H1 (cell line): ENCODE results near the gene HPN.

Experiments
- CHD2 ChIP-seq: IDR thresholded peaks from 2 replicates; pipeline ENCODE4 v1.6.1; 2012; ENCODE audit warnings: low read length, improper control_type of control experiment
- MAFK ChIP-seq: IDR thresholded peaks from 2 replicates; pipeline ENCODE4 v1.6.1; 2012; ENCODE audit warnings: low read depth, mild to moderate bottlenecking, improper control_type of control experiment, low read length
- POLR2A ChIP-seq, 2 experiments: IDR thresholded peaks; 1 replicate in 1 of 2; 2 replicates in 1 of 2; pipeline ENCODE4 v1.6.1; 2011; ENCODE audit warnings: low read depth in 2 of 2, low read length in 2 of 2, mild to moderate bottlenecking in 2 of 2; ENCODE audit errors: control extremely low read depth in 1 of 2
- RBBP5 ChIP-seq: IDR thresholded peaks from 2 replicates; pipeline ENCODE4 v1.7.1; 2012; ENCODE audit warnings: low read depth, mild to moderate bottlenecking, inconsistent platforms, low read length, moderate library complexity, borderline replicate concordance
- TF ChIP-seq, protein P1 (sequence below), 3 experiments: IDR thresholded peaks; 1 replicate in 2 of 3; 2 replicates in 1 of 3; pipeline versions ENCODE4 v1.5.1 to v1.6.1; 2011; ENCODE audit warnings: low read length in 3 of 3, mild to moderate bottlenecking in 3 of 3, inconsistent platforms in 2 of 3, low read depth in 1 of 3, moderate library complexity in 1 of 3; ENCODE audit not compliant: insufficient read depth in 1 of 3; ENCODE audit errors: control extremely low read depth in 1 of 3

DNA sequence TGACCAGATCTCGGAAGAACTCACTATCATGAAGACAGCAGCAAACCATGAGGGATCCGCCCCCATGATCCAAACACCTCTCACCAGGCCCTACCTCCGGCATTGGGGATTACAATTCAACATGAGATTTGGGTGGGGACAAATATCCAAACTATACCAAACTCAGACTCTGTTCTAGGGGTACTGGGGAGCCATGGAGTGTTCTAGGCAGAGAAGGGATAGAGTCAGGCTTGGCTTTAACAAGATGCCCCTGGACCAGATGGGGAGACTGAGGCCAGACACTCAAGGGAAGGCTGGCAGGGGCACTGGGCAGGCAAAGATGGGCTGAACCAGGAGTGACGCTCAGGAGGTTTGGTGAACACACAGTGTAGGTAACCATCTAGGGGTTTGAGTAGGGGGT lies 23.1 kb upstream of the HPN start:
- no peak for TF ChIP-seq RBBP5
- TF ChIP-seq MAFK, result no peak
- TF ChIP-seq CHD2, result no peak
- no peak for TF ChIP-seq POLR2A (IDR thresholded peaks at IDR 0.05; ENCODE audit: control extremely low read depth in 1 of 2, low read depth in 2 of 2, low read length in 2 of 2)
- TF ChIP-seq, protein P1, sequence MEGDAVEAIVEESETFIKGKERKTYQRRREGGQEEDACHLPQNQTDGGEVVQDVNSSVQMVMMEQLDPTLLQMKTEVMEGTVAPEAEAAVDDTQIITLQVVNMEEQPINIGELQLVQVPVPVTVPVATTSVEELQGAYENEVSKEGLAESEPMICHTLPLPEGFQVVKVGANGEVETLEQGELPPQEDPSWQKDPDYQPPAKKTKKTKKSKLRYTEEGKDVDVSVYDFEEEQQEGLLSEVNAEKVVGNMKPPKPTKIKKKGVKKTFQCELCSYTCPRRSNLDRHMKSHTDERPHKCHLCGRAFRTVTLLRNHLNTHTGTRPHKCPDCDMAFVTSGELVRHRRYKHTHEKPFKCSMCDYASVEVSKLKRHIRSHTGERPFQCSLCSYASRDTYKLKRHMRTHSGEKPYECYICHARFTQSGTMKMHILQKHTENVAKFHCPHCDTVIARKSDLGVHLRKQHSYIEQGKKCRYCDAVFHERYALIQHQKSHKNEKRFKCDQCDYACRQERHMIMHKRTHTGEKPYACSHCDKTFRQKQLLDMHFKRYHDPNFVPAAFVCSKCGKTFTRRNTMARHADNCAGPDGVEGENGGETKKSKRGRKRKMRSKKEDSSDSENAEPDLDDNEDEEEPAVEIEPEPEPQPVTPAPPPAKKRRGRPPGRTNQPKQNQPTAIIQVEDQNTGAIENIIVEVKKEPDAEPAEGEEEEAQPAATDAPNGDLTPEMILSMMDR (IDR thresholded peaks at IDR 0.05; ENCODE audit: control extremely low read depth in 1 of 3, insufficient read depth in 1 of 3, low read depth in 1 of 3, low read length in 3 of 3), result no peak
